ENCODE data around the gene CDADC1.
"Not testable (repeated sequence)": the region's sequence is repeated elsewhere in the genome, so short reads cannot be mapped to it uniquely, and the experiment has no call there.

Gene CDADC1

GRCh38 chr13:49308097-49308875 lies 60.6 kb downstream of the CDADC1 start:
- no peak for DNase-seq
- Mint-ChIP-seq H3K4me1 (no peaks in the 10 kb centered on the region), H3K4me3 (no peak overlapping the region), H3K36me3 (ENCODE audit: low read depth) (no peaks in the 10 kb centered on the region), H3K27me3 (no peaks in the 10 kb centered on the region), H3K27ac (no peak overlapping the region), H3K9me3 (no peaks in the 10 kb centered on the region)
- ATAC-seq: no peak

- no peak for ATAC-seq
- Mint-ChIP-seq H3K4me1 (peaks cover 3% of the 10 kb centered on the region), H3K27ac (no peak overlapping the region)
Observed at GRCh38 chr13:49308921-49309408, 61.2 kb downstream of the CDADC1 start.

GRCh38 chr13:49310251-49310650 lies 62.5 kb downstream of the CDADC1 start:
- Mint-ChIP-seq H3K4me1 (peaks cover 3% of the 10 kb centered on the region), H3K4me3 (no peak overlapping the region), H3K27me3 (no peaks in the 10 kb centered on the region), H3K27ac (no peak overlapping the region), H3K36me3 (ENCODE audit: low read depth) (no peaks in the 10 kb centered on the region), H3K9me3 (no peaks in the 10 kb centered on the region)
- ATAC-seq (no peak), DNase-seq (no peak)

More at GRCh38 chr13:49308921-49309408, 61.2 kb downstream of the CDADC1 start:
- Mint-ChIP-seq H3K9me3 (no peaks in the 10 kb centered on the region), H3K27me3 (no peaks in the 10 kb centered on the region), H3K4me3 (no peak overlapping the region), H3K36me3 (ENCODE audit: low read depth) (no peaks in the 10 kb centered on the region)
- no peak for DNase-seq

GRCh38 chr13:49311816-49312215 lies 64.1 kb downstream of the CDADC1 start:
- Mint-ChIP-seq H3K4me3 (no peak overlapping the region), H3K27me3 (no peaks in the 10 kb centered on the region), H3K4me1 (peaks cover 3% of the 10 kb centered on the region)

GRCh38 chr13:49314344-49314882 lies 66.7 kb downstream of the CDADC1 start:
- H3K36me3 Mint-ChIP-seq (ENCODE audit: low read depth): no peaks in the 10 kb centered on the region
- no peak overlapping the region for H3K4me3 Mint-ChIP-seq
- H3K4me1 Mint-ChIP-seq: peaks cover 3% of the 10 kb centered on the region
- no peak overlapping the region for H3K27ac Mint-ChIP-seq
- no peaks in the 10 kb centered on the region for H3K9me3 Mint-ChIP-seq
- ATAC-seq (no peak), DNase-seq (no peak)
- H3K27me3 Mint-ChIP-seq: no peaks in the 10 kb centered on the region

More at GRCh38 chr13:49311816-49312215, 64.1 kb downstream of the CDADC1 start:
- DNase-seq (no peak), ATAC-seq (no peak)
- Mint-ChIP-seq H3K27ac (no peak overlapping the region), H3K36me3 (ENCODE audit: low read depth) (no peaks in the 10 kb centered on the region), H3K9me3 (no peaks in the 10 kb centered on the region)

DNA sequence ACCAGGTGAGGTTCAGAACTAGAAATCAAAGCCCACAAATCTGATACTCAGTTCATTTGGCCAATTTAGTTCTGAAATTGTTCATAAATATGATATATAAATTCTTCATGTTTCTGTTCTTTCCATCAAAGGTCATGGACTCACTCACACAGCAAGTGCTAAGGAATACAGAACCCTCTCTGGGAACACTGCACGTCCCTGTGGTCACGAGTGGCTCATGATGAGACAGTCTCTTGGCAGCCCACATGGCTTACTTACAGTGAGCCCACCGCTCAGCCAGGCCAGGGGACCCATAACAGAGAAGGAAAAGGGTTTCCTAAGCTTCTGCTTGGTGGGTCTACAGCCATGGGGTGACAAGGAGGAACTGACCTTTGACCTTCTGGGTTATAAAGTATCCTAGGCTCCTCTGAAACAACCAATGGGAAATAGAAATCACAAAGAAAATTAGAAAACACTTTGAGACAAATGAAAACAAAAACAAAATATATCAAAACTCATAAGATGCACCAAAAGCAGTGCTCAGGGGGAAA lies 67.4 kb downstream of the CDADC1 start:
- peaks cover 3% of the 10 kb centered on the region for H3K4me1 Mint-ChIP-seq
- H3K4me3 Mint-ChIP-seq: no peak overlapping the region
- no peaks in the 10 kb centered on the region for H3K9me3 Mint-ChIP-seq
- H3K27me3 Mint-ChIP-seq: no peaks in the 10 kb centered on the region
- H3K27ac Mint-ChIP-seq: no peak overlapping the region
- ATAC-seq (no peak), DNase-seq (no peak)
- no peaks in the 10 kb centered on the region for H3K36me3 Mint-ChIP-seq (ENCODE audit: low read depth)

DNA sequence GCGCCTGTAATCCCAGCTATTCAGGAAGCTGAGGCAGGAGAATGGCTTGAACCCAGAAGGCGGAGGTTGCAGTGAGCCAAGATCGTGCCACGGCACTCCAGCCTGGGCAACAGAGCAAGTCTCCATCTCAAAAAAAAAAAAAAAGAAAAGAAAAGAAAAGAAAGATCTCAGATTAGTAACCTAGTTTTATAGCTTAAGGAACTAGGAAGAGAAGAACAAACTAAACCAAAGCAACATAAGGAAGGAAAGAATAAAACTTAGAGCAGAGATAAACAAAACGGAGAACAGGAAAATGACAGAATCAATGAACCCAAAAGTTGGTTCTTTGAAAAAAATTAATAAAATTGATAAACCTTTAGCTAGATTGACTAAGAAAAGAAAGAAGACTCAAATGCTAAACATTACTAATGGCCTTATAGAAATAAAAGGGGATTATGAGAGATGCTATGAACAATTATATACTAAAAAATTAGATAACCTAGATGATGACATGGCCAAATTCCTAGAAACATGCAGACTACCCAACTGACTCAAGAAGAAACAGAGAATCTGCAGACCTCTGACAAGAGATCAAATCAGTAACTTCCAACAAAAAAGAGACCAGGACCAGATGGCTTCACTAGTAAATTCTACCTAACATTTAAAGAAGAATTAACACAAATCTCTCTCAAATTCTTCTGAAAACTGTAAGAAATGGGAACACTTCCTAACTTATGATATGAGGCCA lies 68.2 kb downstream of the CDADC1 start:
- no peak overlapping the region for H3K27ac Mint-ChIP-seq
- no peaks in the 10 kb centered on the region for H3K27me3 Mint-ChIP-seq
- no peaks in the 10 kb centered on the region for H3K9me3 Mint-ChIP-seq
- DNase-seq (no peak), ATAC-seq (no peak)
- peaks cover 6% of the 10 kb centered on the region for H3K4me1 Mint-ChIP-seq
- no peaks in the 10 kb centered on the region for H3K36me3 Mint-ChIP-seq (ENCODE audit: low read depth)
- no peak overlapping the region for H3K4me3 Mint-ChIP-seq

GRCh38 chr13:49319551-49319950 lies 71.8 kb downstream of the CDADC1 start:
- no peak overlapping the region for H3K4me3 Mint-ChIP-seq
- DNase-seq: no peak
- H3K27ac Mint-ChIP-seq: no peak overlapping the region
- H3K36me3 Mint-ChIP-seq (ENCODE audit: low read depth): no peaks in the 10 kb centered on the region
- H3K9me3 Mint-ChIP-seq: no peaks in the 10 kb centered on the region
- H3K27me3 Mint-ChIP-seq: no peaks in the 10 kb centered on the region
- H3K4me1 Mint-ChIP-seq: peaks cover 5% of the 10 kb centered on the region
- ATAC-seq: no peak

GRCh38 chr13:49319951-49320350 lies 72.2 kb downstream of the CDADC1 start:
- no peak for DNase-seq
- Mint-ChIP-seq H3K27ac (no peak overlapping the region), H3K9me3 (no peaks in the 10 kb centered on the region), H3K36me3 (ENCODE audit: low read depth) (no peaks in the 10 kb centered on the region), H3K4me1 (peaks cover 5% of the 10 kb centered on the region), H3K4me3 (no peak overlapping the region), H3K27me3 (no peaks in the 10 kb centered on the region)
- ATAC-seq: no peak

- H3K27me3 Mint-ChIP-seq: no peaks in the 10 kb centered on the region
- no peak for DNase-seq
- no peak for ATAC-seq
- no peaks in the 10 kb centered on the region for H3K36me3 Mint-ChIP-seq (ENCODE audit: low read depth)
- no peak overlapping the region for H3K27ac Mint-ChIP-seq
- no peaks in the 10 kb centered on the region for H3K9me3 Mint-ChIP-seq
- peaks cover 5% of the 10 kb centered on the region for H3K4me1 Mint-ChIP-seq
- H3K4me3 Mint-ChIP-seq: no peak overlapping the region
Observed at GRCh38 chr13:49320975-49321374, 73.2 kb downstream of the CDADC1 start.

DNA sequence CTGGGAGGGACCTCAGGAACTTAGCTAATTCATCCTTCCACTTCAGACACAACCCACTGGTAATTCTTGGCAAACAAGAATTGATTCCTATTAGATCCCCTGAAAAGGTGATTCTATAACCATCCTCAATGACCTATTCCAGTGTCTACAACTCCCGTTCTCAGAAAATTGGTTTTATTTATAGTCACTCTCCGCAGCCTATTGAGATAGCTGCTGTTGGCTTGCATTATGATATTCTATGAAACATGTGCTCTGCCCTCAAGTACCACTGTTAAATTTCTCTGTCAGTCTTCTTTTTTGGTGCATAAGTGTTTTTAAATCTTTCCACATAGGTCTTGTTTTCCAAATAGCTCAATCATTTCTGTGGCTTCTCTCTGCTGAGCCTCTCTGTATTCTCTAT lies 75.0 kb downstream of the CDADC1 start:
- H3K36me3 Mint-ChIP-seq (ENCODE audit: low read depth): no peaks in the 10 kb centered on the region
- no peak overlapping the region for H3K27ac Mint-ChIP-seq

GRCh38 chr13:49323344-49323743 lies 75.6 kb downstream of the CDADC1 start:
- Mint-ChIP-seq H3K4me1 (peaks cover 5% of the 10 kb centered on the region), H3K27ac (no peak overlapping the region), H3K9me3 (no peaks in the 10 kb centered on the region), H3K36me3 (ENCODE audit: low read depth) (no peaks in the 10 kb centered on the region), H3K27me3 (no peaks in the 10 kb centered on the region), H3K4me3 (no peak overlapping the region)
- no peak for DNase-seq
- no peak for ATAC-seq

More for the DNA sequence above, 75.0 kb downstream of the CDADC1 start:
- Mint-ChIP-seq H3K9me3 (no peaks in the 10 kb centered on the region), H3K27me3 (no peaks in the 10 kb centered on the region), H3K4me1 (peaks cover 5% of the 10 kb centered on the region), H3K4me3 (no peak overlapping the region)
- ATAC-seq: no peak
- no peak for DNase-seq

DNA sequence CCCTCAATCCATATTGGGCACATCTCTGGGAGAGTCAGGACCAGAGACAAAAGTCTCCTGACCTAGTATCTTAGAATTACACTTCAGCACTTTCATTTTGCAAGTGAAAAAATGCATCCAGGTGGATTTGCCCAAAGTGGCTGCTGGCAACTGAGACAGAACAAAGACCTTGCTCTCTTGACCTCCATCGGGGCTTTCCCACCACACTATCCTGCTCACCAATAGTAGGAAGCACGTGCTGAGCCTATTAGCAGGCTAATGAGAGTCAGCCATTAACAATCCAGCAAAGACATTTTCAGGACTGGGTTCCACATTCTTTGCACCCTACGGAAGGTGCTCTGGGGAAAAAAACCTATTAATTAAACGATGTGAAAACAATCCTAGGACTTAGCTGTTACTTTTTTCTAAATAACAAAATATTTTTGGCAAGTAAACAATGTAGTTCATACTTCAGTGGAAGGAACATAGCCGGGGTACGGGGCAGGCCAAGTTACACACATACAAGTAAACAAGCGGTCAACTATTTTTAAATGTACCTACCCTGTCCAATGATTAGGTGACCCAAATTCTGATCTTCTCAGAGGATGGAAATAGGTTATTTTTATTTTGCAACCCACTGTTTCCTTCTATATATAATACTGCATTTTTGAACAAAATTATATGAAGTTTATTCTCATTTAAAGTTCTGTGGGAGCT lies 78.6 kb downstream of the CDADC1 start:
- no peak for ATAC-seq
- Mint-ChIP-seq H3K4me3 (no peak overlapping the region), H3K4me1 (no peaks in the 10 kb centered on the region), H3K27ac (no peak overlapping the region), H3K36me3 (ENCODE audit: low read depth) (no peaks in the 10 kb centered on the region), H3K9me3 (no peaks in the 10 kb centered on the region), H3K27me3 (no peaks in the 10 kb centered on the region)
- DNase-seq: no peak

DNA sequence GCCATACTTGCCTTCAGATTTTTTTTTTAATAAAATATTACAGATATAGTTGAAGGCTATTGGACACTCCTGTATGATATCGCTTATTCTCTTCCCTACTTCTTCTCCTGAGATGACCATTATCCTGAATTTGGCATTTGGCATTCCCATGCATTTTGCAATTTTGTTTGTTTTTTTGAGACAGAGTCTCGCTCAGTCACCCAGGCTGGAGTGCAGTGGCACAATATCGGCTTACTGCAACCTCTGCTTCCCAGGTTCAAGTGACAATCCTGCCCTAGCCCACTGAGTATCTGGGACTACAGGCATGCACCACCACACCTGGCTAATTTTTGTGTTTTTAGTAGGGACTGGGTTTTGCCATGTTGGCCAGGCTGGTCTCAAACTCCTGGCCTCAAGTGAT lies 79.4 kb downstream of the CDADC1 start:
- not testable (repeated sequence) for H3K27me3 Mint-ChIP-seq; H3K27ac Mint-ChIP-seq; H3K36me3 Mint-ChIP-seq (ENCODE audit: low read depth); H3K4me3 Mint-ChIP-seq; H3K9me3 Mint-ChIP-seq; ATAC-seq; H3K4me1 Mint-ChIP-seq; DNase-seq

All from activated naive CD8-positive, alpha-beta T cell treated with anti-CD3 and anti-CD28 coated beads, Interleukin-2, amount 50 U/mL, for 24 hours (primary cell).